Measurements from ENCODE around the gene IFT22.

DNA sequence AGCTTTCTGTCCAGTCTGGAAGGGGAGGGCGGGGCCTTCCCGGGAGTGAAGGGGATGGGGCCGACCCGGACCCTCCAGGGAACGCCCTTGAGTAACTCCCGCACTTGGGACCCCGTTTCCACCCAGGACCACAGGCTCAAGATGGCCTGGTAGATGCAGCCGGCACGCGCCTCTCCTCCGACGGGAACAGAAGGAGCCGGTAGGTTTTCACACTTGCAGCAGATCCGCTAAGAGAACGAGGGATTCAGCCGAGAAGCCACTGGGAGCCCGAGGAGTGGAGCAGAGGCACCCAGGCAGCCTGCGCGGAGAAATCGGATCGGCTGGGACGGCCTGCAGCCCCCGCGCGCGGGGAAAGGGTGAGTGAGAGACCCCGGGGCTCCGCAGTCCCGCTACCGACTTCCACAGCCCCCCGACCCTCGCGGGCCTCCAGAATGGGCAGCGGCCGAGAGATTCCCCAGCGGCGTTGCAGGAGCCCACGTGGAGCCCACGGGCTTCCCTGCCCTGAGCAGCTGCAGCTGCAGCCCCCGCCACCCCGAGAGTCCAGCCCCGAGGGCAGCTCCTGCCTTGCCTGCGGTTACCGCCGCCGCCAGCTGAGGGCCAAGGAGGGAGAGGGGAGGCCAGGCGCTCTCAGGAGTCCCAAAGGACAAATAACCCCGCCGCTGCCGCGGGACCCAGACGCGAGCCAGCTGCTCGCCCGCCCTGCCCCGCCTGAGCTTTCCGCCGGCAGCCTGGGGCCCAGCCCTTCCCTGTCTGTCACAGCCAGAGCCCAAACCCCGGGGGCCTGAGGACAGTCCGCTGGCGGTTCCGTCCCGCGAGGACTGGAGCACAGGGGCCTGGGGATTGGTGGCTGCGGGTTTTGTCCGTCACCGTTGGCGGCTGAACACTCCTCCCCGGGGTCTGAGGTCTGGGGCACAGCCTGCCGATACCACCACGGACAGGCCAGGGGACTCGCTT lies 21.8 kb downstream of the IFT22 start:
- TF ChIP-seq GATA2 (IDR thresholded peaks at IDR 0.05; ENCODE audit: low read depth, low read length) (no peak), GATA3 (IDR thresholded peaks at IDR 0.05; ENCODE audit: low read depth, low read length) (no peak)
